HG02970 (cell line): ENCODE measurements around the gene FBXO2.
"Not testable (repeated sequence)": the region's sequence is repeated elsewhere in the genome, so short reads cannot be mapped to it uniquely, and the experiment has no call there.

Experiments
- ATAC-seq: cut with Tn5 transposase; IDR thresholded peaks from one replicate; pipeline ENCODE4 v1.9.1; 2021; ENCODE audit warnings: mild to moderate bottlenecking, moderate library complexity, moderate number of reproducible peaks; ENCODE audit not compliant: unreplicated experiment, low FRiP score

The FBXO2 gene

DNA sequence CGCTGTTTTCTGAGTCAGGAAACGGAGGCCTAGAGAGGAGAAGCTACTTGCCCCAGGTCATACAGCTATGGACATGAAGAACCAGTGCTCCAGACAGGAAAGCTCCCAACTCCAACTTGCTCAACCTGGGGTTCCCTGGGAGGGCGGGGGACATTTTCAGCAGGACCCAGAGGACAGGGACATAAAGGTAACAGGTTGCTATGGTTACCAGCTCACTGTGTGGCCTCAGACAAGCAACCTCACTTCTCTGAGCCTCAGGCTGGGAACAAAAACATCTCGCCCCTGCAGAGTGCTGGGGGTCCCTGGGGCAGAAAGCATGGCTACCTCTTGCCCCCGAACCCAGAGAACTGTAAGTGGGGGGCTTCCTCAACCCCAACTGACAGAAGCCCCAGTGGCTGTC, 16.1 kb downstream of the FBXO2 start:
- no peak for ATAC-seq

- no peak for ATAC-seq
Observed at GRCh38 chr1:11634365-11635192, 19.6 kb downstream of the FBXO2 start.

GRCh38 chr1:11629184-11630016, 24.8 kb downstream of the FBXO2 start:
- ATAC-seq = no peak

GRCh38 chr1:11628767-11629166, 25.5 kb downstream of the FBXO2 start:
- no peak for ATAC-seq

- no peak for ATAC-seq
Observed at GRCh38 chr1:11626551-11626950, 27.7 kb downstream of the FBXO2 start.

DNA sequence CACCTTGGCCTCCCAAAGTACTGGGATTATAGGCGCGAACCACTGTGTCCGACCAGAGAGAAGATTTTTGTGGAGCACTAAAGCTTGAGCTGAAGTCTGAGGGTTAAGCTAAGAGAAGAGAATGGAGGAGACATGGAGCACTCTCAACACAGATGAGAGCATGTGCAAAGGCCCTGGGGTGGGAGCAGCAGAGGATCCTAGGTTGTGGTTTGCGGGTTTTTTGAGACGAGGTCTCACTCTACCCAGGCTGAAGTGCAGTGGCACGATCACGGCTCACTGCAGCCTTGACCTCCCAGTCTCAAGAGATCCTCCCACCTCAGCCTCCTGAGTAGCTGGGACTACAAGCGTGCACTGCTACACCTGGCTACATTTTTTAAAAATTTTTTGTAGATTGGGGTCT, 30.5 kb downstream of the FBXO2 start:
- no peak for ATAC-seq

DNA sequence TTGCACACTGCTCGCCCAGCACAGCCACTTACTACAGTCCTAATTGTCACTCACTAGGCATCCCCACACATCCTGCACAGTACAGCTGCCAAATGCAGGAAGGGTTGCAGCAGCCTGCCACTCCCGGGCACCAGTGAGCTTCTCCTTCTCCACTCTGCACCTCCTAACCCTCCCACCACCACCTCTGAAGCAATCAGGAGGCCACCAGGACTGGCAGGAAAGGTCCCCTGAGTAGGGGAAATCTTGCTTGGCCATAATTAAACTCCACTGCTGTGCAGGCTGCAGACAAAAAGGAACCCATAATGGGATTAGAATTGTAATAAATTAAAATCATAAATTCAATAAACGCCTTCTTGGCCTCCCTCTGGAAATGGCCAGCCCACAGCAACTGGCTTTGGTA, 31.8 kb downstream of the FBXO2 start:
- ATAC-seq = no peak

DNA sequence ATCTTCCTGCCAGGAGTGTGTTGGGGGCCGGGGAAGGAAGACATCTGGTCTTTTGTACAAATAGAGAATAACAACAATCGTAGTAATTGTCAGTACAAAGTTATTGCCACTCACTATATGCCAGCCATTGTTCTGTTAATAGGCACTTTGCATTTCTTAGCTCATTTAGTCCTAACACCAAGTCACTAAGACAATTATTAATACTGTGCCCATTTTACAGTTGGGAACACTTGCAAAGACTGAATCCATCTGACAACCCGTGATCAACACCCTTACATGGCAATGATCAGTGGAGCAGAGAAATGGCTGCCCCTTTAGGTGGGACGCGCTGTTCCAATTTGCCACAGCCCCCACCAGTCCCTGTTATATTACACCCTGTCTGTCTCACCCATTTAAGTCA, 33.3 kb downstream of the FBXO2 start:
- ATAC-seq = no peak

GRCh38 chr1:11620405-11620804, 33.8 kb downstream of the FBXO2 start:
- ATAC-seq = no peak

DNA sequence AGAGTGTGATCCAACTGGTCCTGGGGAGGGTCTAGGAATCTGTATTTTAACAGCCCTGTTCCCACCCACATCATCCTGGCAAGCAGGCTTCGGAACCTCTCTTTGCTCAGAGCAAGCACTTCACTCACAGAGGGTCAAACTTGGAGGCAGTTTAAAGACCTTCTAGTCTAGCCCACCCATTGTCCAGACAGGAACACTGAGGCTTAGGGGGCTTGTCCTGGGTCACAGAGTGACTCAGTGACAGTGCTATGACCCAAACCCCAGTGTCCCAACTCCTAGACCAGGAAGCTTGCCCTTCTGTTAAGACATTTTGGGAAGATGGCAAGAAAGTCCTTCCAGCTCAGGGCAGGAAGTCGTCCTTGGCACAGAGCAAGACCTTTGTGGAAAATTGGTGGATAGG, 36.5 kb downstream of the FBXO2 start:
- ATAC-seq = no peak

DNA sequence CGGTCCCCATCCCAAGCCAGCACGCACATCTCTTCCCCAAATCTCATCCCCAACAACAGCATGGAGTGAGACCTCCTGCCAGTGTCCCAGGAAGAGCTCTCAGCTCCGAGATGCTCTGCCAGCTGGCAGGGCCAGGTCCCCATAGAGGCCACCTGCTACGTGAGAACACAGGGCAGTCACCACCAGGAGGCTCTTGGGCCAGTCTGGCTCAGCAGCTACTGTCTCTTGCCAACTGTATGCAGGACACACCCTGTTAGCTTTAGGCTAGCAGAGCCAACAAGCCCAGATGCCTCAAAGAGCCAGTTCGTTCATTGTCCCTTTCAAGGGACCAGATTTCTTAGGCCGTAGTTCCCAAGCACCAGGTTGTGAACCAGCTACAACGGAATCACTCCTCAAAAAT, 36.9 kb downstream of the FBXO2 start:
- ATAC-seq = no peak

GRCh38 chr1:11616766-11617165, 37.5 kb downstream of the FBXO2 start:
- ATAC-seq = no peak

- ATAC-seq = no peak
Observed at GRCh38 chr1:11615090-11615489, 39.1 kb downstream of the FBXO2 start.

- ATAC-seq = no peak
Observed at GRCh38 chr1:11613347-11613746, 40.9 kb downstream of the FBXO2 start.

GRCh38 chr1:11611638-11612327, 42.4 kb downstream of the FBXO2 start:
- no peak for ATAC-seq

- ATAC-seq = no peak
Observed at GRCh38 chr1:11610629-11611180, 43.5 kb downstream of the FBXO2 start.

GRCh38 chr1:11609378-11609777, 44.9 kb downstream of the FBXO2 start:
- ATAC-seq = not testable (repeated sequence)

GRCh38 chr1:11608596-11609130, 45.6 kb downstream of the FBXO2 start:
- not testable (repeated sequence) for ATAC-seq

DNA sequence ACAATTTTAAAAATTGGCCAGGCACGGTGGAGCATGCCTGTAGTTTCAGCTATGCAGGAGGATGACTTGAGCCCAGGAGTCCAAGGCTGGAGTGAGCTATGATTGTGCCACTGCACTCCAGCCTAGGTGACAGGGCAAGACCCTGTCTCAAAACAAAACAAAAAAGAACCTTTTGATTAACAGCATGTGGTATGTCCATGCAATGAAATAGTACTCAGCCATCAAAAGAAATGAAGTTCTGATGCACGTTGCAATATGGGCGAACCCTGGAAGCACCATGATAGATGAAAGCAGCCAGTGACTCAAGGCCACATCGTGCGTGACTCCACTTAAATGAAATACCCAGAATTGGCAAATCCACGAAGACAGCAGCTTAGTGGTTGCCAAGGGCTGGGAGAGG, 47.5 kb downstream of the FBXO2 start:
- no peak for ATAC-seq

DNA sequence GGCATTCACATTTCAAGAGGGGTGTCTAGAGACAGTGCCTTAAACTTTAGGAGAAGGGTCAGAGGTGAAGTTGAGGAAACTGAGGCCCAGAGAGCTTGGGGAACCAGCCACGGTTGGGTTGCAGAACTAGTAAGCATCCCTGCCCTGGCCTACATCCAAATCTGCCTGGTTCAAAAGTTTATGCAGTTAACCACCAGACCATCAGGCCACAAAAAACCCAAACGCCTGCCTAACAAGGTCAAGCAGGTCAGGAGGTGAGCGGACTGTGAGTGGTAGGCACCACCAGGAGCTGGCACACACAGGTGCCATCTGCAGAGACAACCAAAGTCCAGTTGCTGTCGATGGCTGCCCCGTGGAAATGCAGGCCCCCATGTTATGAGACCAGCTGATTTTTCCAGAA, 51.2 kb downstream of the FBXO2 start:
- ATAC-seq = no peak

DNA sequence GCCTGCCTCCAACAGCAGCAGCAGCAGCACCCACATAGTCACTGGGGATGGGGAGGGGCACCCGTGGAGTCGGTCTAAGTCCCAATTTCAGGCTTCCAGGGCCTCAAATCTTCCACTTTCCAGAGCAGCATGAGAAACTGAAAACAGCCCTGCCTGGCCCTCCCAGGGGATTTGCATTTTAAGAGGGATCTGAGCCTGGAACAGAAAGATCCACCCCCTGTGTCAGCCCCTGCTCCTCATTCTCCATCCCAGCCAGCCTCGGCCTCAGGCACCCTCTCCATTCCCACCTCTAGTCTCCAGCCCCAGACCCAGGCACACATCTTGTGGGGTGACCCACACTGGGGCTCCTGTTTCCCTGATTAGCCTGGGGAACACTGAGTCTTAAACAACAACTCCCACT, 51.8 kb downstream of the FBXO2 start:
- no peak for ATAC-seq
